NCI-H1436 (cell line): ENCODE data around the gene DZIP1.
"Not testable (repeated sequence)": the region's sequence is repeated elsewhere in the genome, so short reads cannot be mapped to it uniquely, and the experiment has no call there.

Experiments
- DNase-seq: peaks from one replicate; lab custom pipeline; 2025; lab: John Stamatoyannopoulos, UW

The DZIP1 gene

GRCh38 chr13:95603887-95604555 is 40.5 kb downstream of the DZIP1 start:
- DNase-seq = no peak

- DNase-seq = no peak
Measured at GRCh38 chr13:95601906-95602305, 42.6 kb downstream of the DZIP1 start.

- no peak for DNase-seq
Measured at GRCh38 chr13:95601216-95601615, 43.3 kb downstream of the DZIP1 start.

- no peak for DNase-seq
Measured at GRCh38 chr13:95596701-95597100, 47.8 kb downstream of the DZIP1 start.

- DNase-seq = no peak
Measured at GRCh38 chr13:95593462-95593861, 51.0 kb downstream of the DZIP1 start.

GRCh38 chr13:95588721-95589120 is 55.8 kb downstream of the DZIP1 start:
- DNase-seq = no peak

GRCh38 chr13:95588134-95588533 is 56.4 kb downstream of the DZIP1 start:
- no peak for DNase-seq

- DNase-seq = no peak
Measured at GRCh38 chr13:95585867-95586266, 58.6 kb downstream of the DZIP1 start.

GRCh38 chr13:95579303-95579702 is 65.2 kb downstream of the DZIP1 start:
- no peak for DNase-seq

- DNase-seq = no peak
Measured at GRCh38 chr13:95573221-95573620, 71.3 kb downstream of the DZIP1 start.

- DNase-seq = no peak
Measured at GRCh38 chr13:95571941-95572340, 72.6 kb downstream of the DZIP1 start.

GRCh38 chr13:95570016-95570415 is 74.5 kb downstream of the DZIP1 start:
- DNase-seq = no peak

- no peak for DNase-seq
Measured at GRCh38 chr13:95568131-95568530, 76.4 kb downstream of the DZIP1 start.

- not testable (repeated sequence) for DNase-seq
Measured at GRCh38 chr13:95565758-95566157, 78.7 kb downstream of the DZIP1 start.

- no peak for DNase-seq
Measured at GRCh38 chr13:95564733-95565291, 79.7 kb downstream of the DZIP1 start.

GRCh38 chr13:95564091-95564490 is 80.4 kb downstream of the DZIP1 start:
- no peak for DNase-seq

GRCh38 chr13:95560387-95560786 is 84.1 kb downstream of the DZIP1 start:
- no peak for DNase-seq

- no peak for DNase-seq
Measured at GRCh38 chr13:95559100-95559499, 85.4 kb downstream of the DZIP1 start.

- DNase-seq = no peak
Measured at GRCh38 chr13:95557013-95557412, 87.5 kb downstream of the DZIP1 start.

- DNase-seq = no peak
Measured at GRCh38 chr13:95553581-95554385, 90.7 kb downstream of the DZIP1 start.

GRCh38 chr13:95552539-95553441 is 91.7 kb downstream of the DZIP1 start, which contains the start of gene CLDN10:
TSS of gene CLDN10 (plus strand) at chr13:95552720. CDS start at chr13:95552754, 34 bp downstream.
- no peak for DNase-seq

GRCh38 chr13:95552208-95552538 is 92.3 kb downstream of the DZIP1 start:
- no peak for DNase-seq
